NCI-H2107 treated with DMSO at 0.1 percent for 48 hours (cell line): Measurements from ENCODE around the gene ISG20L2.
"Not testable (repeated sequence)": the region's sequence is repeated elsewhere in the genome, so short reads cannot be mapped to it uniquely, and the experiment has no call there.

Experiments
- DNase-seq: peaks from one replicate; lab custom pipeline; 2025; ENCODE audit not compliant: unreplicated experiment; lab: John Stamatoyannopoulos, UW

Gene ISG20L2, protein sequence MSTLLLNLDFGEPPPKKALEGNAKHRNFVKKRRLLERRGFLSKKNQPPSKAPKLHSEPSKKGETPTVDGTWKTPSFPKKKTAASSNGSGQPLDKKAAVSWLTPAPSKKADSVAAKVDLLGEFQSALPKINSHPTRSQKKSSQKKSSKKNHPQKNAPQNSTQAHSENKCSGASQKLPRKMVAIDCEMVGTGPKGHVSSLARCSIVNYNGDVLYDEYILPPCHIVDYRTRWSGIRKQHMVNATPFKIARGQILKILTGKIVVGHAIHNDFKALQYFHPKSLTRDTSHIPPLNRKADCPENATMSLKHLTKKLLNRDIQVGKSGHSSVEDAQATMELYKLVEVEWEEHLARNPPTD

DNA sequence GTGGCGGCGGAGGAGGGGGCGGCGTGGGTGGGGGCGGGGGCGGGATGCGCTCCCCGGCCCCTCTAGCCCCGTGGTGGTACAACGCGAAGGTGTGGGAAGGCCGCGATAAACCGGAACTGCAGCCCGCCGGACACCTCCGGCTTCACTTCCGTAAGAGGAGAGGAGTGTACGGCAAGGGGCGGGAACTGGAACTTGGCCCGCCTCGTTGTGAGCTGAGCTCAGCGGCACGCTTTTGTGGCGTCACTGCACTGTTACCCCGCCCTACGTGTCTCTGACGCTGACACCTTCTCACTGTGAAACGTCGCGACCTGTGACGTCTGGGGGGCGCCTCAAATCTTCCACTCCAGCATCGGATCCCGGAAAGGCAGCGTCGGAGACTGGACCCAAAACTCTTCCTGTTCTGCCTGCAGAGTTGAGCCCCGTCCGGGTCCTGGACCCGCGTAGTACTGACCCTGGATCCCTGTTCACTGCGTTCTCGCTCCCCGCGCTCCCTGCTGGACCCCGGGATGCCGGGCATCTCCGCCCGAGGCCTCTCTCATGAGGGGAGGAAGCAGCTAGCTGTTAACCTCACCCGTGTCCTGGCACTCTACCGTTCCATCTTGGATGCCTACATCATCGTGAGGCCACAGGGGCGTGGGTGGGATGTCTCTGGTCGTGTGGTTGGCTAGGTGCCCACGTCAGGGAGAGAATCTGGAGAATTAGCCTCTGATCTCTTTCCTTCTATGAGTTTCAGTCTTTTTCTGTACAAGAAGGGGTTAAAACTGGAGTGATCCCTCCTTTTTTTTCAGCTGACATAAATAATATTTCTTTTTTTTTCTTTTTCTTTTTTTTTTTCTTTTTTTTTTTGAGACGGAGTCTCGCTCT is at the start of gene ISG20L2:
TSS of gene ISG20L2 (minus strand) at position 168 of the 864 bp plus-strand sequence. CDS start 1,114 bp downstream, outside the sequence.
- DNase-seq: peak; percentile 97

DNA sequence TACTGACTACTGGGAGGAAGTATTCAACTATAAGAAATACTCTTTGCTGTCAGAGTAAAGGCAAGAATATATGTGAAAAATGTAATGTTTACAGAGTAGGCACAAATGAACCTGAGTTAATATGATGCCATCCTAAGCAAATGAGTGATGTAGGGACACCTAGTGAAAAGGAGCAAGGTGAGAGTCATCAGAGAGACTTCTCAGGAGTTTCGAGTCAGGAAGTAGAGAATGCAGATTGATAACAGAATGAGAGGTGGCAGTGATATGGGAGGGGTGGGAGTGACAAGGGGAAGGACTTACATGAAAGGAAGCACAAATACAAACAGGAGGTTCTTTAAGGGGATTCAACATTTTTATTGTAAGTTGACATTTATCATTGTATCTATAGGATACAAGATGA is 49.0 kb upstream of the ISG20L2 start:
- no peak for DNase-seq

DNA sequence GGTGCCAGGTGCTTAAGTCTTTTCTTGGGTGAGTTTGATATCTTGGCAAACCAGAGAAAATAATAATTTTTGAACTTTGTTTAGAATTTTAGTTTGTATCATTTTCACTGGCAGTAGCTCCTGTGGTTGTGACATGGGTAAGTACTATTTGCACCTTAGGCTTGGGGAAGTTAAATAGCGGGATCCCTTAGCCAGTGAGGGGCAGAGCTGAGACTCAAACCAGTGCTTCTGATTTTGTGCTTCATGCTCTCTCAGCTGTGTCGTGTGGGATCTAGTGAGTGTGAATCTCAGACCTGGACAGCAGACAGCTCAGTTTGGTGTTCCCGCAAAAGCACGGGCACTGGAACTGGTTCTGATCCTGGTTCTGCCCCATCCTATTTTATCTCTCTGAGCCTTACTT is 48.4 kb upstream of the ISG20L2 start:
- no peak for DNase-seq

DNA sequence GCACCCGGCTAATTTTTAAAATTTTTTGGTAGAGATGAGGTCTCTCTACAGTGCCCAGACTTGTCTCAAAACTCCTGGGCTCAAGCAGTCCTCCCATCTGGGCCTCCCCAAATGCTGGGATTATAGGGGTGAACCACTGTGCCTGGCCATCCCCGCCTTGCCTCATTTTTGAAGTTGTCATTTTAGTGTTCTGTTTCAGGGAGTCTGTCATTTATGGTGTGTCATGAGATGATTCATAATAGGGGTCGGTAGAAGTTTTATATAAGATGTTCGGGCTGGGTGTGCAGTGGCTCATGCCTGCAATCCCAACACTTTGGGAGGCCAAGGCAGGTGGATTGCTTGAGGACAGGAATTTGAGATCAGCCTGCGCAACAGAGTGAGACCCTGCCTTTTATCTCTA is 47.2 kb upstream of the ISG20L2 start:
- DNase-seq: no peak

DNA sequence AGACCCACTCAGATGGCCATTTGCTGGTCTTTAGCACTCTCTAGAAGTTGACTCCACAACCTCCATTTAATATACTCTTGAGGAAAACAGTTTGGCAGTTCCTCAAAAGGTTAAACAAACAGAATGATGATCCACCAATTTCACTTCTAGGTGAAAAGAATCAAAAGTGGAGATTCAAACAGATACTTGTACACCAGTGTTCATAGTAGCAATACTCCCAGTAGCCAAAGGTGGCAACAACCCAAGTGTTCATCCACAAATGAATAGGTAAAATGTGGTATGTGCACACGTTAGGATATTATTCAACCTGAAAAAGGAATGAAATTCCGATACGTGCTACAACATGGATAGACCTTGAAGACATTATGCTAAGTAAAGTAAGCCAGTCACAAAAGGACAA is 45.0 kb upstream of the ISG20L2 start:
- no peak for DNase-seq

DNA sequence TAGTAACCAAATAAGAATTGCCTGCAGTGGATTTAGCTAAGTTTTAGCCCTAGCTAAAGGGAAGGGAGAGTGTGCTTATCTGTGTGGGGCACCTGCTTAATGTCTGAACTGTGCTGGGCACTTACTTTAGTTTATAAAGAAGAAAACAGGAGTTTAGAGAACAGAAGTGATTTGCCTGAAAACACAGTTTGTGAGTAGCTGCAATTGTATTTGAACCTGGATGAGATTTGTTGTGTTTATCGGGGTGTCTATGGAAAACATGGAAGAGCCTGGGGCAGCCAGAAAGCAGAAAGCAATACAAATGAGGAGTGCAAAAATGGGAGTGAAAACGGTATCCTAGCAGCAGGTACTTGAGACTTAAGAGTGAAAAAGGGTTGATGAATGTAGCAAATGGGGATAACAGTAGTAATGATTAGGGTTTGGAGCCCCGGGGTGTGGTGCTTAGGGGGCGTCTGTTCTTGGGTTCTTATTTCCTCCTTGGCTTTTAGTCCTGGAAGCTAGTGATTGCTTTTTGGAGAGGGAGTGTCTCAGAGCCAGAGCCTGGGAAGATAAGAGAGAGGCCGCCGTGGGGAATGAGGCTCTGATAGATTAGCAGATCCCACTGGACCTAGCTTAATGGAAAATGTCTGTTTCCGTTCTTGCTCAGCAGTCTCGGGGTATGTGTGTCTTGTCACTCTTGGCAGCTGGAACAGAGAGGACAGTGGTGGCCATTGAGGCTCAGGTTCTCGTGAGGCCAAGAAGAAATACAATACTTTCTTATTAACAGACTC is 44.3 kb upstream of the ISG20L2 start:
- DNase-seq: no peak

DNA sequence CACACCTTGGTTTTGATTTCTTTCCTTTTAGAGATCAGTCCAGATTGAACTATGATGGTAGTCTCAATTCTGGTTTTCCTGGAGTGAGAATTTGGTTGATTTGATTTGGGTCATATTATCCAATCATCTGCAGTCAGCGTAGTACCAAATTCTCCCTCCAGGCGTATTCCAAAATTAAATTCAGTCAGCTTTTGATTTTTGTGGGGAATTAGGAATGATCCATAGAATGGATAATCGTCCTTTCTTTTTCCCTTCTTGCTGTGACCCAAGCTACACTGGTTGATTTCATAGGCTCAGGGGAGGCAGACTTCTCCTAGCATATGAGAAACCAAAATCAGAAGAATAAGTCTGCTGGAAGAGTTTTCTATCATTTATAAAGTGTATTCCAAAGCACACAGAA is 43.7 kb upstream of the ISG20L2 start:
- no peak for DNase-seq

DNA sequence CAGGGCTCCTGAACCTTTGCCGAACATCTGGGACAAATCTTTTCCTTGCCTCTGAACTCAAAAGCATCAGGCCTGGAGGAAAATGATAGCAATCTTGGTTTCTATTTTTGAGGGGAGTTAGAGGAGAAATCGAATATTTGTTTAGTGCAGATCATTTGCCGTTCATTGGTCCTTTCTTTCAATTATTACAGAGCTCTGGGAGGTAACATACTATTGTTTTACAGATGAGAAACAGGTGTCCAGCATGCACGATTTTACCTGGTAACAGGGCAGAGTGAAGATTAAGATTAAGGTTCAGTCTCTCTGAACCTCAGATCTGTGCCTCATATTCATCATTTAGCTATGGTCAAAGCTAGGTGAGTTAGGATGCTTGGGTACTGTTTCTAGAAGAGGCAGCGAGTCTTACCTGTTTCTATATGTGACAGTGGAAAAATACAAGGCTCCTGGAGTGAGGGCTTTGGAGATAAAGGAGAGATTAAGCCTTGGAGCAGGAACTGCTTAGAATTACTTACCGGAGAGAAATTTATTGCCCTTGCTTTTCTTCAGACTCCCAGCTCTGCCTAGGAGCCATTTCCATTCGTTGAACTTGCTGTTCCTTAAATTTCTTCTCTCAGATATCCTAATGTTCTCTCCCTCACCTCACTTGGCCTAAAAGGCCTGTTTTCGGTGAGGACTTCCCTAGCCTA is 40.2 kb upstream of the ISG20L2 start:
- DNase-seq: no peak

DNA sequence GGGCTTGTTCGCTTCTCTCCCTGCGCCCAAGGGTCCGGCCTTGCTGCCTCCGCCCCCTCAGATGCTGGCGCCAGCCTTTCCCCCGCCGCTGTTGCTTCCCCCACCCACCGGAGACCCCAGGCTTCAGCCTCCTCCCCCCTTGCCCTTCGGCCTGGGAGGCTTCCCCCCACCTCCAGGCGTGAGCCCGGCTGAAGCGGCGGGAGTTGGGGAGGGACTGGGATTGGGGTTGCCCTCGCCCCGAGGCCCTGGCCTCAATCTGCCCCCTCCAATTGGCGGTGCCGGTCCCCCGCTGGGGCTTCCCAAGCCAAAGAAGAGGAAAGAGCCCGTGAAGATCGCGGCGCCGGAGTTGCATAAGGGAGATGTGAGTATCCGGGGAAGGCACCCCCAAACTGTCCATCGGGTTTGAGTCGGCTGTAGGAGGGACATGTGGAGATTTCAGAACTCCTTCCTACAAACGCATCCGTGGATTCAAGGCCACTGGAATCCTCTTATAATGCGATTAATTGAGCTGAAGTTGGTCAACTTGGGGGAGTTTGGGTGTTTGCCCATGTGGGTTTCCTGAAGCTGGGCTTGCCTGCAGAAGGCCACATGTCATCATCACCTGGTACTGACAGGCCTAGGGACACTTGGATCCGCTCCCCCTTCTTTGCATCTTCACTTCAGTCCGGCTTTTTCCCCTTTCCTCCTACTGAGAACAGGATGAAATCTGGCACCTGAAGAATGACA is 39.5 kb upstream of the ISG20L2 start:
- no peak for DNase-seq

DNA sequence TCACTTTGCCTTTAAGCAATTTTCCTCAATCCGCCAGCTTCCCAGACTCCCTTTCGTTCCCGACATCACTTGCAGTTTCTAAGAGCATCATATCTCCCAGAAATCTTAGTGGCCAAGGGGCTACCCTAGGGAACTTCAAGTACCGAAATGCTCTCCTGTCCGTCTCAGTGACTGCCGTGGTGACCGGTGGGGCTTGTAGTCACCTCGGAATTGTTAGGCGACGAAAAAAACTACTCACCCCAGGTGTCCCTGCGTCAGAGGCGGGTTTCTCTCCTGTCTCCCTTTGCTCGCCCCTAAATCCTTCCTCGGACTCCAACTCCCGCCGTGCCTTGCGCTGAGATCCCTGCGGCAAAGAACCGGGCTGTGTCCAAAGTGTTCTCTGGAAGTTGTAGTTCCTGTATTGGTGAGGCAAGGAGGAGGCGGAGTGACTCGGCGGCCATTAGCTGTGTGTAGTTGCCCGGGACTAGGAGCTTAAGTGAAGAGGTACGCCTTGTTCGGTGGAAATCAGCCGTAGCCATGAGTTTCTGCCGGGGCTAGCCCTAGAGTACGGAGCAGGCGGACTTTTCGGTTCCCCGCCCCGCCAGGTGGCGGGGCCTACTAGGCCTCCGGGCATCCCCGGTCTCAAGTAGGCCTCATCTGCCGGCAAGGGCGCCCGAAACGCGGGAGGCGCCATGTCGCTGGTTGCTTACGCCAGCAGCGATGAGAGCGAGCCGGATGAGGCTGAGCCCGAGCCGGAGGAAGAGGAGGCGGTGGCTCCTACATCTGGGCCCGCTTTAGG is 38.7 kb upstream of the ISG20L2 start, which contains the start of gene PRCC:
TSS of gene PRCC (plus strand) at position 435 of the 778 bp plus-strand sequence. CDS start at position 672, 237 bp downstream.
- DNase-seq: peak; percentile 100

DNA sequence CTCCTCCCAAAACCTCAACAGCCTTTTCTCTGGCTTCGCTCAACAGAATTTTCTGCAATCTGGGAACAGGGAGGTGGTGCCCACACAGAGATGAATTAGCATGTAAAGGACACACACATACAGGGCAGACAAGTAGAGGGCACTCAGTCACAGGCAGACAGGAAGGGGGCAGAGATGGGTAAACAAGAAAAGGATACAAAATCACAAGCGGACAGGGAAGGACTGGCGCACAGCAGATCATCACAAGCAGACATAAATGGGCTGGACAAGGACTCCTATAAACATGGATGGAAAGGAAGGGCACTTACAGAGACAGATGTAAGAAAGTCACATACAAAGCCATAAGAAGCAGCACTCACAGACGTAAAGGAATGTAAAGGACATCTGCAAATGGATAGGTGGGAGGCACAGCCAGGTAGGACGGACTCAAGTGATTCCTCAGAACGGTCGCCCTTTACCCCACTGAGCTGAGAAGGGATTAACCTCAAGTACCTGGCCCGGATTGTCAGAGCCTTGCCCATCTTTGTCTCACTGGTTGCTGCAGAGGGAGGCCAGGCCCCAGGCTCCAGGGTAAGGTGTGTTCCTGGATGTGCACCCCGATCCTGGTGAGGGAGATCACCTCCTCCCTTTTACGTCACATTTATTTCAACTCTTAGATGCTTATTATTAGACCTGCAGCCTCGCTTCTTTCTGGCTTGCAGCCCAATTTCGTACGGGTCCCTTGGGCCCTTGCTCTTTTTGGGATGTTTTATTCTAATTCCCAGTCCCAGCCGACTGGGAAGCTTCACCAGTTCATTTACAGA is 37.9 kb upstream of the ISG20L2 start:
- peak; percentile 39 for DNase-seq

DNA sequence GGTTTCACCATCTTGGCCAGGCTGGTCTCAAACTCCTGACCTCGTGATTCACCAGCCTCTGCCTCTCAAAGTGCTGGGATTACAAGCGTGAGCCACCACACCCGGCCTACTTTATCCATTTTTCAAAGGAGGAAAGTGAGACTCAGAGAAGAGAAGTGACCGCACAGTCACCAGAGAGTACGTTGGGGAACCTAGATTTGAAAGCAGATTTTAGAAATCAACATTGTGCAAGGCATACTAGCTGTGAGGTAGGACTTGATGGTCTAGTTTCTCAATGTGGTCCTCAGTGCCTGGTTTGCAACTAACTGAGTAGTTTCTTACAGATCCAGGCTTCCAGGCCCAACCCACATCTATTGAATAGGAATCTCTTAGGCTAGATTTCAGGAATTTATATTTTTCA is 37.1 kb upstream of the ISG20L2 start:
- no peak for DNase-seq

DNA sequence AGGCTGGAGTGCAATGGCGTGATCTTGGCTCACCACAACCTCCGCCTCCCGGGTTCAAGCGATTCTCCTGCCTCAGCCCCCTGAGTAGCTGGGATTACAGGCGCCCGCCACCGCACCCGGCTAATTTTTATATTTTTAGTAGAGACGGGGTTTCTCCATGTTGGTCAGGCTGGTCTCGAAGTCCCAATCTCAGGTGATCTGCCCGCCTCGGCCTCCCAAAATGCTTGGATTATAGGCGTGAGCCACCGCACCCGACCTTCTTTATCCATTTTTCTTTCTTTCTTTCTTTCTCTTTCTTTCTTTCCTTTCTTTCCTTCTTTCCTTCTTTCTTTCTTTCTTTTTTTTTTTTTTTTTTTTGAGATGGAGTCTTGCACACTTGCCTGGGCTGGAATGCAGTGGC is 36.6 kb upstream of the ISG20L2 start:
- not testable (repeated sequence) for DNase-seq

DNA sequence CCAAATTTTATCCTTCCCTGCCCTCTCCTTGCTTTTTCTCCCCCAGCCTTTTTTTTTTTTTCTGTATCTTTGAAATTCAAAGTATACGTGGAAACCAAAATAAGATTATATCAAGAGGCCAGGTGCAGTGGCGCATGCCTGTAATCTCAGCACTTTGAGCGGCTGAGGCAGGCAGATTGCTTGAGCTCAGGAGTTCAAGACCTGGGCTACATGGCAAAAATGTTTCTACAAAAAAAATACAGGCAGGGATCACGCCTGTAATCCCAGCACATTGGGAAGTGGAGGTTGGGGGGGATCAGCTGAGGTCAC is 32.2 kb upstream of the ISG20L2 start:
- no peak for DNase-seq

DNA sequence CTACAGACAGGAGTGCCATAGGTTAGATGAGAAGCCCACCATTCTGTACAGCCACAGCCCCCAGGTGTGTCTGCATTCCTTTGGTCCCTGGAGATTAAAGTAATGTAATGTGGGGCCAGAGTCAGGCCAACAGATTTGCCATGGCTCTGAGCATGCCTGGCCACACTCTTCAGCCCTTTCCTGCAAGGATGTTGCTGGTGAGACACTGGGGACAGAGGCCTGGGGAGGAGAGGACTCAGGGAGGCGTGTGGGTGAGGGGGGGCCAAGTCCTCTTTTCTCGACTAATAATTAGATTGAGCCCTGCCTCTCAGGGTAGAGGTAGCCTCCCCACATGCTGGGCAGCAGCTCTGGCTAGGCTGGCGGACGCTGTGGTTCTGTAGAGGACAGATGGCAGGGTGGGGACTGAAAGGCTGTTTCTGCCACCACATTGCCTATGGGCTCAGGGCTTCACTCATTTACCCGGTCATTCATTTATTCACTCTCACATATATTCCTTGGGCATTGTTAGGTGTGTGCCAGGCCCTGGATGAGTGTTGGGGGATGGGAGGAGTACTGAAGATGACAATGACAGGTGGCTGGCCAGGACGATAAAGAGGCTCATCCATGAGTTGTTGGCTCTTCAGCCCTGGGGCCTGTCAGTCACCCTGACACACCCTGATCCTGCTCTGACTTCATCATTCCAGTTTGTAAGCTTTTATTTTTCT is 31.7 kb upstream of the ISG20L2 start:
- DNase-seq: no peak

DNA sequence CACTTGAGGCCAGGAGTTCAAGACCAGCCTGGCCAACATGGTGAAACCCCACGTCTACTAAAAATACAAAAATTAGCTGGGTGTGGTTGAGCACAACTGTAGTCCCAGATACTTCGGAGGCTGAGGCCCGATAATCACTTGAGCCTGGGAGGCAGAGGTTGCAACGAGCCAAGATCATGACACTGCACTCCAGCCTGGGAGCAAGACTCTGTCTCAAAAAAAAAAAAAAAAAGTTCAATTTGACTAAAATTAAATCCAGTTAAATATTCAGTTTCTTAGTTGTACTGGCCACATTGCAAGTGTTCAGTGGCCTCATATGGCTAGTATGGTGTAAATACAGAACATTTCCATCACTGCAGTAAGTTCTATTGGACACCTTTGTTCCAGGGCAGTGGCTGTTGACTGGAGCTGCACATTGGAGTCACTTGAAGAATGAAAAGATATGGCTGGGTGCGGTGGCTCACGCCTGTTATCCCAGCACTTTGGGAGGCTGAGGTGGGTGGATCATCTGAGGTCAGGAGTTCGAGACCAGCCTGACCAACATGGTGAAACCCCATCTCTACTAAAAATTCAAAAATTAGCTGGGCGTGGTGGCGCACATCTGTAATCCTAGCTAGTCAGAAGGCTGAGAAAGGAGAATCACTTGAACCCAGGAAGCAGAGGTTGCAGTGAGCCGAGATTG is 29.1 kb upstream of the ISG20L2 start:
- DNase-seq: not testable (repeated sequence)

DNA sequence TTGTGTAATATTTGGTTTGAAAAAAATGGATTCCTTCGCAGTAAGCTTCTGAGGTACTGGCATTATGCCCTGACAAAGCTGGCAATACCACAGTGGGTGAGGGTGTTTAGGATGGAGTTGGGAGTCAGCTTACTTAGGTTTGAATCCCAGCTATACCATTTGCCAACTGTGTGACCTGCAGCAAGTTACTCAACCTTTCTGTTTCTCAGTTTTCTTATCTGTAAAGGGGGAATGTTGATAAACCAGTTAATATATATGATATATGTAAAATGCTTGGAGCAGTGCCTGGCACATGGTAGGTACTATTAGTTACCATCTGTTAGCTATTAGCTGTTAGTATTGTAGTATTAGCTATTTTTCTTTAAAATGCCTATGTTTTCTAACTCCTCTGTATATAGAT is 27.8 kb upstream of the ISG20L2 start:
- DNase-seq: no peak
